ENCODE data around the gene NALCN.

The NALCN gene

GRCh38 chr13:101190337-101190736, 226.0 kb downstream of the NALCN start:
- Histone ChIP-seq H3K79me2 (ENCODE audit: insufficient read depth, low read depth) (no peaks in the 10 kb centered on the region), H3K4me3 (IDR thresholded peaks at IDR 0.05; ENCODE audit: insufficient read depth, low read depth, low read length) (no peak overlapping the region), H3K36me3 (ENCODE audit: insufficient read depth) (no peaks in the 10 kb centered on the region), H3K27ac (no peak overlapping the region), H2AFZ (ENCODE audit: low read depth) (no peak overlapping the region), H3K4me1 (ENCODE audit: low read depth, poor library complexity, severe bottlenecking) (no peaks in the 10 kb centered on the region), H3K4me2 (no peak overlapping the region), H3K9ac (no peak overlapping the region), H4K20me1 (ENCODE audit: insufficient read depth) (no peaks in the 10 kb centered on the region), H3K27me3 (ENCODE audit: insufficient read depth, low read depth) (no peaks in the 10 kb centered on the region)
- no peak for TF ChIP-seq CTCF (conservative IDR thresholded peaks at IDR 0.05; ENCODE audit: low read depth, low read length)

- no peak overlapping the region for H3K4me2 ChIP-seq
Measured at GRCh38 chr13:101185606-101186005, 230.7 kb downstream of the NALCN start.

GRCh38 chr13:101181076-101181685, 235.1 kb downstream of the NALCN start:
- Histone ChIP-seq H3K27ac (no peak overlapping the region), H3K27me3 (ENCODE audit: insufficient read depth, low read depth) (no peaks in the 10 kb centered on the region), H4K20me1 (ENCODE audit: insufficient read depth) (no peaks in the 10 kb centered on the region), H3K4me2 (no peak overlapping the region), H3K36me3 (ENCODE audit: insufficient read depth) (no peaks in the 10 kb centered on the region), H3K79me2 (ENCODE audit: insufficient read depth, low read depth) (no peaks in the 10 kb centered on the region), H2AFZ (ENCODE audit: low read depth) (no peak overlapping the region), H3K4me3 (IDR thresholded peaks at IDR 0.05; ENCODE audit: insufficient read depth, low read depth, low read length) (no peak overlapping the region), H3K4me1 (ENCODE audit: low read depth, poor library complexity, severe bottlenecking) (no peaks in the 10 kb centered on the region), H3K9ac (no peak overlapping the region)
- TF ChIP-seq CTCF (conservative IDR thresholded peaks at IDR 0.05; ENCODE audit: low read depth, low read length): no peak

More at GRCh38 chr13:101185606-101186005, 230.7 kb downstream of the NALCN start:
- H4K20me1 ChIP-seq (ENCODE audit: insufficient read depth): no peaks in the 10 kb centered on the region
- H3K36me3 ChIP-seq (ENCODE audit: insufficient read depth): no peaks in the 10 kb centered on the region
- no peak for TF ChIP-seq CTCF (conservative IDR thresholded peaks at IDR 0.05; ENCODE audit: low read depth, low read length)
- H3K27ac ChIP-seq: no peak overlapping the region
- no peaks in the 10 kb centered on the region for H3K4me1 ChIP-seq (ENCODE audit: low read depth, poor library complexity, severe bottlenecking)
- H2AFZ ChIP-seq (ENCODE audit: low read depth): no peak overlapping the region
- no peaks in the 10 kb centered on the region for H3K79me2 ChIP-seq (ENCODE audit: insufficient read depth, low read depth)
- H3K4me3 ChIP-seq (IDR thresholded peaks at IDR 0.05; ENCODE audit: insufficient read depth, low read depth, low read length): no peak overlapping the region
- no peaks in the 10 kb centered on the region for H3K27me3 ChIP-seq (ENCODE audit: insufficient read depth, low read depth)
- no peak overlapping the region for H3K9ac ChIP-seq

GRCh38 chr13:101179021-101179420, 237.3 kb downstream of the NALCN start:
- H3K79me2 ChIP-seq (ENCODE audit: insufficient read depth, low read depth): no peaks in the 10 kb centered on the region
- no peak overlapping the region for H3K9ac ChIP-seq
- no peak overlapping the region for H3K4me2 ChIP-seq
- H3K27ac ChIP-seq: no peak overlapping the region
- H3K36me3 ChIP-seq (ENCODE audit: insufficient read depth): no peaks in the 10 kb centered on the region
- no peak overlapping the region for H2AFZ ChIP-seq (ENCODE audit: low read depth)
- TF ChIP-seq CTCF (conservative IDR thresholded peaks at IDR 0.05; ENCODE audit: low read depth, low read length): no peak
- H3K4me3 ChIP-seq (IDR thresholded peaks at IDR 0.05; ENCODE audit: insufficient read depth, low read depth, low read length): no peak overlapping the region
- H4K20me1 ChIP-seq (ENCODE audit: insufficient read depth): no peaks in the 10 kb centered on the region
- H3K27me3 ChIP-seq (ENCODE audit: insufficient read depth, low read depth): no peaks in the 10 kb centered on the region
- H3K4me1 ChIP-seq (ENCODE audit: low read depth, poor library complexity, severe bottlenecking): no peaks in the 10 kb centered on the region

Measured in KMS-11 (cell line).